ENCODE data around the gene CRAMP1.

- TF ChIP-seq EZH2 (IDR thresholded peaks at IDR 0.05; ENCODE audit: insufficient read depth, poor library complexity, severe bottlenecking) (no peak), EZH2phosphoT487 (IDR thresholded peaks at IDR 0.05; ENCODE audit: insufficient read depth, low read depth) (no peak)
Observed at GRCh38 chr16:1634541-1634940, 22.4 kb downstream of the CRAMP1 start.

Measured in GM23248 (cell line).